NCI-H226 (cell line): Measurements from ENCODE around the gene FAM3D.
A peak's percentile ranks its signal among the peaks of the same experiment; 100 is the strongest.
"Not testable (repeated sequence)": the region's sequence is repeated elsewhere in the genome, so short reads cannot be mapped to it uniquely, and the experiment has no call there.

Experiments
- DNase-seq: peaks from one replicate; pipeline ENCODE4 v3.0.0-alpha.2; 2015

FAM3D gene

DNA sequence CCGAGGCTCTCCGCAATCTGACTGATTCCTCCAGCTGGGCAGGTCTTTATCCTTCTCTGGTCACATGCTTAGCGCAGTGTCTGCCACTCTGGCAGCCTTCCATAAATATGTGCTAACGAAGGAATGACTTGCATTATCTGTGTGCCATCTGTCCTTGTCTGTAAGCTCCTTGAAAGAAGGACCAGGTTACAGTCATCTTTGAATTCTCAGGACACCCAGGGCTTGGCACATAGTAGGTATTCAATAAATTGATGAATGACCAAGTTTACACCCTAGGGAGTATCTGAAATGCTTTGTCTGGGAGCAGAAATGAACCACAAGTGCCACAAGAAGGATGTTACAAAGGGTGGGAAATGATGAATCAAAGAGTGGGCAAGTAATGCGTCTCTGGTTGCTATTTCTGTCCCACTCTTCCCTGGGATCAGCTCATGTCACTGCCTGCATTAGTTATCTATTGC, 16.5 kb upstream of the FAM3D start:
- no peak for DNase-seq

DNA sequence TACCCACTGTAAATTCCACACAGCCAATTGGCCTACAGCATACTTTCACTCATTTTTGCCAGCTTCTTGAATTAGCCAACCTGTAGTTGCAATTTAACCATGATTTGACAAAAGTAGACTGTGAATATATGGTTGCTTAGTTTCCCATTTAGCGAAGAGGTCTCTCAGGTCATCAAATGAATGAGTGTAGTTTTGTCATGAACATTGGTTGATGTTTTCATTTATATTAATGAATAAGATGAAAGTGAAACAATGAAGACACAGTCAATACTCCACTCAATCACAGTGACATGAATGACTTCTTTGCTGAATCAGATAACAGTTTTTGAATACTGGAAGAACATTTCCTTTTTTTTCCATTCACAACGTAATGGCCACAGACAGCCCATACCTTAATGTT, 15.3 kb upstream of the FAM3D start:
- DNase-seq: no peak

DNA sequence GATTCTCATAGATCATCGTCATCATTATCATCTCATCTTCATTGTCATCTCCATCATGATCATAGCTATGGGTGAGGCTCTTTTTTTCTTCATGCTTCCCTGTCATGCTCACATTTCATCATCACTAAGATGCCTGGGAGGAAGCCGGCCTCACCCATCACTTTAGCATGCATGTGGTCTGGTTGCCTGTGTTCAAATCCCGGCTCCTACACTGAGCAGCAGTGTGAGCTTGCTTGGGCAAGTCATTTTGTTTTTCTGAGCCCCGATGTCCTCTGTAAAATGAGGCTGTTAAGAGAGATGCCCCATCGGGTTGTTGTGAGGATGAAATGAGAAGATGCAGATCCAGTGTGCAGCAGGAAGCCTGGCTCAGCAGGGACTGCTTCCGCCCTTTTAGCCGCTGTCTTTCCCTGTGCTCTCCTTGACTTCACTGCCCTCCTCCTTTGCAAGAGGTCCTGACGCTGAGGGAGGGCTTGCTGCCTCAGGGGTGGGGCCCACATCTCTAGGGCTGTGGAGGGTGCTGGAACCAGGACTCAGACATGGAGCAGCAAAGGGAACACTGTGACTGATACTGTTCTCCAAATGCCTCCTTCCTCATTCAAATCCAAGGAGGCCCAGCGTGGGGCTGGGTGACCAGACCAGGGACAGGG, 14.4 kb upstream of the FAM3D start:
- DNase-seq: no peak

DNA sequence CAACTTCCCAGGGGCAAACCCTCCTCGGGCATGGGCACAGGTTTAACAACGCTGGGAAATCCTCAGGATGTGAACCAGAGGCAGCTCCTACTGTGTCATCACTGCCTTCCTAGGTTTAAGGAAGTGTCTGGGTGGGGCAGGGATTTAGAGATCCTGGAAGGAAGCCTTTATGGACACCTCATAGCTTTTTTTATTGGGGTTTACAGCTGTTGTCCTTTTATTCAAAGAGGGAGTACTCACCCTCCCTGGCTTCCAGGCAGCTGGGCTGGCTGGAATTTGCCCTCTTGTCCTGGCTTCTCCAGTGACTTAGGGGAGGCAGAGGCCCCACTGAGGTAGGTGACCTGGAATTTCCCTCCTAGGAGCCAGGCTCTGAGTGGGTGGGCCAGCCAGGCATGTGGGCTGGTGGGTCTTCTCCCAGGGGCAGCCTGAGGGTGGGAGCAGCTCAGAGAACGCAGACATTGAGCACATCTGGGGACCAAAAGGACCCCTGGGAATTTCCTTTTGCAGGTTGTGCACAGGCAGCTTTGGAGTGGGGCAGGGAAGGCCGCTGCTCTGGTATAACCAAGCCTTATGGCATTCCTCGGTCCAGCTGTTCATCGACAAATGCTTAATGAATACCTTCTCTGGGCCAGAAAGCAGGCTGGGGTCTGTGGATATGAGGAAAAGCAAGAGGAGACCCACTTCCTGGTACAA, 13.5 kb upstream of the FAM3D start:
- DNase-seq: no peak

DNA sequence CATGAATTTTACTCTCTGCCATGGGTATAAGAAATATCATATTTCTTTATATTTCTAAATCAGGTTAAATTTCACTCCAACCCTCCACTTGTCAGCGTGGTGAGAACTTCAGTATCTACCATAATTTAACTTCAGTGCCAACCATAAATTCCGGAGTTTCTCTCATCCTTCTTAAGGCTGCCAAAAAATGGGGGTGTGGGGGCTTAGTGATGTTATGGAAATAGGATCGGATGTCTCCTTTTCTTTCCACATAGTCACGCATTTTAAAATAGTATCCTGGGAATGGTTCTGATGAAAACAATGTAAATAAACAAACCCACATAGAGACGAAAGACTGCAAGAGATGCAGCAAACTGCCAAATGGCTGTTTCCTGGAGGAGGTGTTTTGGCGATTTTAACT, 12.9 kb upstream of the FAM3D start:
- no peak for DNase-seq

DNA sequence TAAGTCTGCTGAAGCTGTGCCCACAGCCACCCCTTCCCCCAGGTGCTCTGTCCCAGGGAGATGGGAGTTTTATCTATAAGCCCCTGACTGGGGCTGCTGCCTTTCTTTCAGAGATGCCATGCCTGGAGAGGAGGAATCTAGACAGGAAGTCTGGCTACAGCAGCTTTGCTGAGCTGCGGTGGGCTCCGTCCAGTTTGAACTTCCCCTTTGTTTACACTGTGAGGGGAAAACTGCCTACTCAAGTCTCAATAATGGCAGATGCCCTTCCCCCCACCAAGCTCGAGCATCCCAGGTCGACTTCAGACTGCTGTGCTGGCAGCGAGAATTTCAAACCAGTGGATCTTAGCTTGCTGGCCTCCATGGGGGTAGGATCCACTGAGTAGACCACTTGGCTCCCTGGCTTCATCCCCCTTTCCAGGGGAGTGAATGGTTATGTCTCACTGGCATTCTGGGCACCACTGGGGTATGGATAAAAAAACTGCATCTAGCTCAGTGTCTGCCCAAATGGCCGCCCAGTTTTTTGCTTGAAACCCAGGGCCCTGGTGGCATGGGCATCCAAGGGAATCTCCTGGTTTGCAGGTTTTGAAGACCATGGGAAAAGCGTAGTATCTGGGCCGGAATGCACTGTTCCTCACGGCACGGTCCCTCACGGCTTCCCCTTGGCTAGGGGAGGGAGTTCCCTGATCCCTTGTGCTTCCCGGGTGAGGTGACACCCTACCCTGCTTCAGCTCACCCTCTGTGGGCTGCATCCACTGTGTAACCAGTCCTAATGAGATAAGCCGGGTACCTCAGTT, 11.8 kb upstream of the FAM3D start:
- DNase-seq: not testable (repeated sequence)

DNA sequence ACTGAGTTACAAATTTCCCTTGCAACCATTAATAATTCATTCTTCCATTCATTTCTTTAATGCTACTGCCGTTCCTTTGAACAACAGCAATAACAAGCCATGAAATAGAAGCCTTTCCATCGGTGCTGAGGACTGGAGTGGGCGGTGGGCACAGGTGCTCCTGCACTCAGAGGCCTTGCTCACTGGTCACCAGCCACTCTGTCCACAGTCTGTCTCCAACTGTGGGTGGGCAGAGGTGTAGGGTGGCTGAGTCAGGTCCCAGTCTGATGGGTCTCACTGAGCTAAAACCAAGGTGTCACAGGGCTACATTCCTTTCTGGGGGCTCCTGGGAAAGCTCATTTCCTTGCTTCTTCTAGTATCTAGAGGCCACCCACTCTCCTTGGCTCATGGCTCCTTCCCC, 6.3 kb upstream of the FAM3D start:
- no peak for DNase-seq

DNA sequence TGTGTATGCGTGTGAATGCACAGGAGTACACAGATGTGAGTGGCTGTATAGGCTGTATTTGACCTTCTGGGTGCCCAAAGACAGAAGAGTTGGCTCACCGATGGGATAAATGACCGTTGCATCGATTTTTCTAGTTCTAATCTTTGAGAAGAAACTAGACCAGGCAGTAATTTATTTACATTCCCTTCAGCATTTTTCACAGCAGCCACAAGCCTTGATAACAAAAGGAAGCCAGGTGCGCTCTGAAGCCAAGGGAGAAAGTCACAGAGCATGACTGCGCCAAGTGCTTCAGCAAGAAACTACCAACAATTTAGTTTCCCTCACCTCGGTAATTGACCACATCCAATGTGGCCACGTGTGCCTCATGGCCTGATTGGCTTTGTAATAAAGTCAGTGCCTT, 5.9 kb upstream of the FAM3D start:
- DNase-seq: no peak

DNA sequence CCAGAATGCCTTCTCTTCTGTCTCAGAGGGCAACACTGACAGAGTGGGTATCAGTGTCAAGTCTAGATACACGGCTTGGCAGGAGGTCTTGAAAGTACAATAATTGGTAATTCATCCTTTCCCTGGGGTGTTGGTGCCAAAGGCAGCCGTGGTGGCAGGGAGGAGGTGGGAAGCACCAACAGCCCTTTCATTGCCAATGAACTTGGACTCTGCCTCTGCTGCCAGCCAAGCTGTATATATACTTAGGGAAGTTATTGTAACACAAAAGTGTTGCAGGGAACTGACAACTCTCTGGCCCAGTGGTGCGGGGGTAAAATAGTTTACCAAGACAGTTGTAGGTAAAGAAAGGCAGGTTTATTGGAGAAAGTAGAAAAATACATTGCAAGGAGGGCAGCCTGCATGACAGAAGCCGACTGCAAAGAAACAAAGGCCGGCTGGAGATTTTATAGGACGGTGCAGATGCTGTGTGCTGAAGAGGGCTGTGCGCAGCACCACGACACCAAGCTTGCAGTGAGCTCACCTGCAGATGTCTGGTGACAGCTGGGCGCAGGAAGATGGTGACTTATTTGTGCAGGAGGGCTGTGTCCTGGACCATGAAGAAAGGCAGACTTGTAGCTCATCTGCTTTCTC, 4.0 kb upstream of the FAM3D start:
- DNase-seq: no peak

DNA sequence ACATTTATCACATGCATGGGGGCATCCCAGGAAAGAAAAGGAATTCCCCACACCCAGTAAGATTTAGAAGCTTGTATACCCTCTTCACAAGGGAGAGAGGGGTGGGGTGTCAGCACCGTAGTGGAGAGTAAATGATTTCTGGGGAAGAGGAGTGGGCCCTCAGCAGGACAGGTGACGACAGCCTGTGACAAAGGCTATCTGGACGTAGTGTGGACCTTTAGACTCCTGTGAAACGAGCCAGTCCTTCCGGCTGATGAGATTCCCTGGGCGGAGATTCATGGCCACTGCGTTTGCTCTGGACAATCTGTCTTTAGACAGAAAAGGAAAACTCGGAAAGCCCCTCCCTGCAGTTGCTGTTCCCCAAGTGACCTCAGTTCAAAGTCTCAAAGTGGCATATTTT, 1.7 kb upstream of the FAM3D start:
- no peak for DNase-seq

DNA sequence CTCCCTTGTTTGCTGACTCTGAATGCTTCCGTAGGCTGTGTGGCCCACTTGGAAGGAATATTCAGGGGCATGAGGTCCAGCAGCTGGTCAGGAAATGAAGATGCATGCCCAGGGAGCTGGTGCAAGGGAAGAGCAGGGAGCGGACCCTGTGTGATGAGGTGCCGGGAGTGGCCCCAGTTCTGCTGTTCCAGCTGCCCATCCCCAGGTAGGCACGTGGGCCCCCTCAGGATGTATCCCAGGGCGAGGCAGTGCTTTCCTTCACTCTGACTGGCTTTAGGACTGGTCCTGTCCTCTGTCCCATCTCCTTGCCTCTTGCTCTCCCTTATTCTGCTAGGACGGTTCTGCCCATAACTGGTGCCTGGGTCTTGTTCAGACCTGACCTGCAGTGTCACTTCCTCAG, 1.1 kb upstream of the FAM3D start:
- DNase-seq: no peak

DNA sequence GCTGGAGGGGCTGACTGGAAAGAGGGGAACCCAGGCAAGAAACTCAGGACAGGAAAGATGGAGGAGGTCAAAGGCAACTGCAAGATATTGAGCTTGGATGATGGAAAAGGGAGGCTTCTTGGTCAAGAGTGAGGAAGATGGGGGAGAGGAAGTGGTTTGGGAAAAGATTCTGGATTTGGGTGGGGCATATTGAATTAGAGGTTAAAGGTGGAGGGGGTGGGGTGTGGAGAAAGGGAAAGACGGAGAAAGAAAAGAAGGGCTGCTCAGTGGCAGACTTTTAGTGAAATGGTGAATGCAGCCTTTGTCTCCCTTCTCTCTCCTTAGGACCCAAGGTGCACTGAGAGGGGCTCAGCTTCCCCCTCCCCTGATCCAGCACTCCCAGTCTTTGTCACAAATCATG, 655 bp upstream of the FAM3D start:
- no peak for DNase-seq

DNA sequence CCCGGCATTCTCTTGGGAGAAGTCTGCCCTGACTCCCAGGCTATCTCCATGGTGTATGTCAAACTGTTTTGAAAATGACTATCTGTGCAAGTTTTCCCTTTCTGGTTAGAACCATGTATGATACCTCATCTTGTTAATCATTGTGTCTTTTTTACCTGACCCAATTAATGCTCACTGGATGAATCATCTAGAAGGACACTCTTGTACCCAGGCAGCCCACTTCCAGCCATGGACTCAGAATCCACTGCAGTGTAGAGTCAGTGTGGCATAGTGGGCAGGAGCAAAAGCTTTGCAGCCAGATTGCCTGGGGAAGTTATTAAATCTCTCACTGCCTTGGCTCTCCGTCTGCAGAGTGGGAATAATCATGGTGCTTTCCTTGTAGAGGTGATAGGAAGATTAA, 1.2 kb downstream of the FAM3D start:
- DNase-seq: no peak

DNA sequence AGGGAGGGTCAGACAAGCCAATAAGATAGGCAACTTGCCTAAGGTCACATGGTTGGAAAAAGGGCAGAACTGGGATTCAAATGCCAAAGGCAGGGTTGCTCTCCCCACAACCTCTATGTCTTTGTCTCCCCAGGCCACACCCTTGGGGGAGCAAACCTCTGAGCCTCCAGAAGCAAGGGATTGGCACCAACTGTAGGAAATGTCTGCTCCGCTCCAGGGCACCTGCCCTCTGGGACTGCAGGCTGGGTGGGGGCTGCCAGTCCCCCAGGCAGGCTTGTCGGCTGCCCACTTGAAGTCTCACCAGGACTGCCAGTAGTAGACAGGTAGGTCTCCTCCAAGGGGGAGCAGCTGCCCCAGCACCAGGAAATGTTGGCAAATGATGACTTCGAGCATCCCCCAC, 2.0 kb downstream of the FAM3D start:
- DNase-seq: no peak

DNA sequence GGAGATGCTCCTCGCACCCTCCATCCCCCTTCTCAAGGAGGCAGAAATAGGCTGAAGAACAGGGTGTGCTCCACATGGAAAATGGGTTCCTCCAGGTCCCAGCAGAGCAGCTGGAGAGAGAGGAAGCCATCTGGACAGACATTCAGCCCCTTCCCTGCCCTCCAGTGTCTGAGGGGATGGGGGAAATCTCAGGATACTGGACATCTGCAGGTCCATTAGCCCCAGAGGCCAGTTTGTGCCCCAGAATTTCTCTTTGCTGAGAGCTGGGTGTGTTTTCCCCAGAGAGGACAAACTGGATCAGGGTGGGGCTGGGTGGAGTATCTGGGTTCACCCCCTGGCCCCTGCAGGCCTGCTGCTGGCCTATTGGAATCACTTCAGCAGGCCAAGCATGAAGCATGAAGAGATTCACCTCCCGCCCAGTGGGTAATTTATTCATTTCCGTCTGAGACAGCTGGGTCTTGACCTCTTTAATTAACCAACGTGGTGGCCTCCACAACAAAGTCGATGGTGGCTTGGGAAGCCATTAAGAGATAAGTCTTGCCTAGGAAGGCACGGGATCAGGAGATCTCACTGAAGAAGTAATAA, 4.6 kb downstream of the FAM3D start:
- no peak for DNase-seq

DNA sequence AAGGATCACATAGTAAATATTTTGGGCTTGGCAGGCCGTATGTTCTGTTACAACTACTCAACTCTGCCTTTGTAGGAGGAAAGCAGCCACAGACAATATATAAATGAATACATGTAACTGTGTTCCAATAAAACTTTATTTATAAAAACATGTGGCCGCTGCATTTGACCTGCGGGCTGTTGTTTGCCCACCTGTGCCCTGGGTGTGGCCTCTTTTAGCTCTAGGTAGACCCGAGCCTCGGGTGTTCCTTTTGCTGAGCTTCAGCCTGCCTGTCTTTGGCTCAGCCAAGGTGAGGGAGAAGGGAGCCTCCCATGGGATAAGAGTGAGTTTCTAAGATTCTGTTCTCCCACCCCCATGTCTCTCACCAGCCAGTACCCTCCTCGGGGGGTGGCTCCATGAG, 5.6 kb downstream of the FAM3D start:
- DNase-seq: no peak

DNA sequence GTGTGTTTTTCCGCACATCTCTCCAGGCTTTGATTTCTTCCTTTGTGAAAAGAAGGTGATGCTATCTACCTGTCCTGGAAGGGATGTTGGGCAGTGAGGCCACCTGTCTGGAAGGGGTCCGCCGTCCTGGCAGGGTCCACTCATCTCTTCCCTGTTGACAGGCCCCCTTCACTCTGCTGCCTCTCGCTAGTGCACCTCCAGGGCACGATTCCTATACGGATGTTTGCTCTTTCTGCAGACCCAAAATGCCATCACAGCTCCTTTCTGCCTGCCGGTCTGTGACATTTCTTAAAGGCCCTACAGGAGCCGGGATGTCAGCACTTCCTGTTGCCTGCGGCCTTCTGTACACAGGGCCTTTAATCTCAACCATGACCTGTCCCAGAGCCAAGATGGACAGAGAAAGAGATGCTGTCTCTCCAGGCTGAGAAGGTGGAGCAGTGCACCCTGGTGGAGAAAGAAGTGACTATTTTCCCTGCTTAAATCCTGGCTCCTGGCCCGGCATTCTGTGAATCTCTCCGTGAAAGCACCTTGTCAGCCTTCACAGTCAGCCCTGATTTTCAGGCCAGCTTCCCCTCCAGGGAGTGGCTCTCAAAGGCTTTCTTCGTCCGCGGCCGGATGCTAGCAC, 7.4 kb downstream of the FAM3D start:
- DNase-seq: peak; percentile 52

DNA sequence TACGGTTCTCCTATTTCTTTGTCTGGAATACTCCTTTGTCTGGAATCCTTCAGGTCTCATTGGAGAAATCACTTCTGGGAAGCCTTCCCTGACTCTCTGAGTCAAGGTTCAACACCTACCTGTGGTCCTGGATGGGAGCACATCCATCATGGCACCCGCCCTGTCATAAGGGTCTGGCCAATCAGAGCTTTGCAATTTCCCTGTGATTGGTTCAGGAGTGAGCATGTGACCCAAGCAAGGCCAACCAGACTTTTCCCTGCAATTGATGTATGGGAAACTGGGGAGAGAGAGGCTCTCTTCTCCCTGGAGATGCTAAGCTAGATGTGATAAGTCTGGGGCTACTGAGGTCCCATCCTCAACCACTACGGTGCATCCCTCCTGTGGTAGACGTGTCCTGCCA, 8.1 kb downstream of the FAM3D start:
- no peak for DNase-seq

DNA sequence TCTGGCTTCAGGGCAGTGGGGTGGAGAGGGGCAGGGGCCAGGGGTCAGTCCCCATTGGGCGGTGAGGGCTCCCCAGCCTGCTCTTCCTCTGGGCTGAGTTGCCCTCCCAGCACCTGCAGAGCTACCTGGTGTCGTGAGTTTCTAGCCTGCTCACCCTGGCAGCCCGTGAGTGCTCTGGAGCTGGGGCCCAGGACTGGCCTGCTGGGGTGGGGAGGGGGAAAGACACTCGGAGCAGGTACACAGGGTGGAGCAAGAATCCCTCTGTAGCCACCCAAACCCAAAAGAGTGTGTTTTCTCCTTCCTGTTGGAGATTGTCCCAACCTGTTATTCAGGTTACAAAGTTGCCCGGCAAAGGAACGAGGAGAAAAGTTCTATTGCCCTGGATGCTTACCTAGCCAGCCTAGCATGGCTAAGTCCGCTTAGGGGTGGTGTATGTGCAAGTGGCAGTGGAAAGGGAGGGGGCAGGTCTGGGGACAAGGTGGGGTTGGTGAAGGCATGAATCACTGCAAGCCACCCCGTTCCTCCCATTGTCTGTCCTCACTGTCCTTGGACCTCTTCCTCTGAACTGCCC, 8.9 kb downstream of the FAM3D start:
- no peak for DNase-seq

DNA sequence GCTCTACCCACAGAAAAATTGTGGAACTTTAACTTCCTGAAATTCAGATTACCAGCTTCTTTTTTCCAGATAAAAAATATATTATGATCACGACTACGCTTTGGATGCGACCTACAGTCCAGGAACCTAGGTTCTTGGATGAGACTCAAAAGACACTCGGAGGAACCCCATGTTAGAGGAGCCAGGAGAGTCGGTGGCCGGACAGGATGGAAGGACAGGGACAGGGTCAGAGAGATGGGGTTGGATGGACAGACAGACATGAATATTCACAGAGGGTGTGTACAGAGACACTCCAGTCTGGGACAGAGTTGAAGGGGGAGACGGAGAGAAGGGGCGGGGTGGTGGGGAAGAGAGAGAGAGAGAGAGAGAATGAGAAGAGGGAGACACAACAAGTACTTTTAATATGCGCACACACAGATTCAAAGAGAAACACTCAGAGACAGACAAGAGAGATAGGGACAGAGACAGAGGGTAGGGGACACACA, 9.5 kb downstream of the FAM3D start:
- no peak for DNase-seq

DNA sequence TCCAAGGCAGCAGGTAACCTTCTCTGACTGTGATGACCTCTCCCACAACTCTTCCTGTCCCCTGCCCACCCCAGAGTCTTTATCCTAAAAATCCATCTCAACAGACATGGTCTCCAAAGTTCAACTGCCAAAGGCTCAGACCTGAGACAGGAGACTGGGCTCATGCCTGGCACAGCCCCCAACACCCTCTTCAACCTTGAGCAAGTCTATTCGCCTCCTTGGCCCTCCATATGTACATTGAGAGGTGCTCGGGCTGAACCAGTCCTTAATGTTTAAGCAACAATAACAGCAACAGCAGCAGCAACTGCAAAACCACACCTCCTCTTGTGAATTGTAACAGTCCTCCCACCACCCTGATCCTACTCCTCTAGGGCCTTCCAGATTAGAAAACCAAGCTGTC, 9.9 kb downstream of the FAM3D start:
- DNase-seq: no peak

DNA sequence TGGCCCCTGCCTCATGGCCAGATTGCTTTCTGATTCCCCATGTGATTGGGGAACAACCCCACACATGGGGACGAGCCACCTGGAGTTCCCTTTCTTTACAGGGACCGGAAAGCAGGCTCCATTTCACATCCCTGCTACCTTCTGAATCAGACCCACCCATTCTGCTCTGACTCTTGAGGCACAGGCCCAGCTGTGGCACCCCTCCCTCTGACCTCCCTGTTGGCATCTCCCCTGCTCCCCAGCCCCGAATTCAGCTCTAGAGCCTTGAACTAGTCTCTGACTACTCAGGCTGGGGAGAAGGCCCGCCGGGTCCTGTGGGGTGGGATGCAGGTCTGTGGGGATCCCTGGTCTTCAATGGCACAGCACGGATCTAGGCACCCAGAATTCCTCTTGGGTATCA, 12.1 kb downstream of the FAM3D start:
- no peak for DNase-seq
